MCF 10A (cell line): ENCODE measurements around the gene FRMPD1. TPM values are rescaled to one million over a fixed set of nuclear protein-coding genes. Genes with fewer than 3 reads are reported as not detected.
A peak's percentile ranks its signal among the peaks of the same experiment; 100 is the strongest.

Experiments used
- BruUV-seq: library from RNA; stranded (reverse); fragments of 400-500 nt; replicated peaks from 2 replicates; lab custom pipeline; 2021; lab: Mats Ljungman, UMichigan
- CTCF ChIA-PET: fragments of 300-600 bp; sonication (Branson Sonifier 250); formaldehyde crosslinking; extraction: SDS; loops from one replicate; lab custom pipeline; 2021; ENCODE audit warnings: antibody characterized with exemption, inconsistent platforms; lab: Yijun Ruan, JAX
- POLR2A ChIA-PET: fragments of 300-600, 350-650 bp; sonication (Branson Sonifier 250); formaldehyde crosslinking; extraction: SDS; loops from one replicate; lab custom pipeline; 2020; ENCODE audit warnings: antibody characterized with exemption, inconsistent platforms; lab: Yijun Ruan, JAX
- DNase-seq: peaks from one replicate; pipeline ENCODE4 v3.0.0-alpha.2; 2018; ENCODE audit not compliant: unreplicated experiment
- H3K27ac Mint-ChIP-seq: one replicate; pipeline ENCODE4 v1.8.0; 2022; ENCODE audit warnings: mild to moderate bottlenecking, low read depth, mixed read lengths; ENCODE audit not compliant: unreplicated experiment
- H3K27me3 Mint-ChIP-seq: one replicate; pipeline ENCODE4 v1.8.0; 2022; ENCODE audit warnings: mixed read lengths; ENCODE audit not compliant: insufficient read depth, unreplicated experiment
- H3K36me3 Mint-ChIP-seq: one replicate; pipeline ENCODE4 v1.8.0; 2022; ENCODE audit warnings: mild to moderate bottlenecking, moderate library complexity, mixed read lengths; ENCODE audit not compliant: insufficient read depth, unreplicated experiment
- H3K4me1 Mint-ChIP-seq: one replicate; pipeline ENCODE4 v1.8.0; 2022; ENCODE audit warnings: mixed read lengths; ENCODE audit not compliant: insufficient read depth, unreplicated experiment
- H3K4me3 Mint-ChIP-seq: one replicate; pipeline ENCODE4 v1.8.0; 2022; ENCODE audit warnings: mild to moderate bottlenecking, moderate library complexity, mixed read lengths; ENCODE audit not compliant: unreplicated experiment
- H3K9me3 Mint-ChIP-seq: one replicate; pipeline ENCODE4 v1.8.0; 2022; ENCODE audit warnings: mixed read lengths; ENCODE audit not compliant: unreplicated experiment
- intact Hi-C: fragments of 100-400 bp; cut with micrococcal nuclease; formaldehyde crosslinking; loops from 2 replicates; pipeline ENCODE4 v1.14.1; 2022
- total RNA-seq: library from RNA; stranded (reverse); gene quantifications from 2 replicates; pipeline ENCODE4 v1.2.3, GENCODE V29; 2022
- TF ChIP-seq, protein P1 (sequence below): fragments of 200-600 bp; IDR thresholded peaks from one replicate; pipeline ENCODE4 v1.8.0; 2022; ENCODE audit warnings: antibody characterized with exemption, mild to moderate bottlenecking; ENCODE audit not compliant: unreplicated experiment

Gene FRMPD1
- total RNA-seq, 1 experiment from 2014 or later = not detected

DNA sequence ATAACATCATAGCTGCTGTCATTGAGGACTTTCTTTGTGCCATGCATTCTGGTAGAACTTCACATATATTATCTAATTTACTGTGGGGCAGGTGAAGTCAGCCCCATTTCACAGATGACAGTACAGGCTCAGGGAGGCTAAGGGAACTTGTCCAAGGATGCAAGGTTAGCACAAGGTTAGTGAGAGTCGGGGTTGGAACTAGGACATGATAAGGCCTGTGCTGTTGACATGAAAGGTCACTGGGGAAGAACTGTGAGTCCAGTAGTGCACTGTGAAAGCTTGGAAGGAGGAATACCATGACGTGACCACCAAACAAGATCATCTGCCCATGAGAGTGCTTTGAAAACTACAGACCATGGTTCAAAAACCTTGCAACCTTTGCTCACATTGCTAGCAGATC lies 26.7 kb downstream of the FRMPD1 start:
- Mint-ChIP-seq H3K4me1 (no peaks in the 10 kb centered on the region), H3K27ac (no peak overlapping the region), H3K9me3 (no peaks in the 10 kb centered on the region), H3K4me3 (no peak overlapping the region), H3K36me3 (no peaks in the 10 kb centered on the region), H3K27me3 (peaks cover 69% of the 10 kb centered on the region)
- CTCF ChIA-PET = interaction anchor here (0.7 kb wide), 1 partner anchor 24 kb away, joined by 3 read pairs; no protein-coding TSS in a partner anchor
- no TSS peak for BruUV-seq
- intact Hi-C loops = no loop called here
- DNase-seq = no peak
- TF ChIP-seq, protein P1, sequence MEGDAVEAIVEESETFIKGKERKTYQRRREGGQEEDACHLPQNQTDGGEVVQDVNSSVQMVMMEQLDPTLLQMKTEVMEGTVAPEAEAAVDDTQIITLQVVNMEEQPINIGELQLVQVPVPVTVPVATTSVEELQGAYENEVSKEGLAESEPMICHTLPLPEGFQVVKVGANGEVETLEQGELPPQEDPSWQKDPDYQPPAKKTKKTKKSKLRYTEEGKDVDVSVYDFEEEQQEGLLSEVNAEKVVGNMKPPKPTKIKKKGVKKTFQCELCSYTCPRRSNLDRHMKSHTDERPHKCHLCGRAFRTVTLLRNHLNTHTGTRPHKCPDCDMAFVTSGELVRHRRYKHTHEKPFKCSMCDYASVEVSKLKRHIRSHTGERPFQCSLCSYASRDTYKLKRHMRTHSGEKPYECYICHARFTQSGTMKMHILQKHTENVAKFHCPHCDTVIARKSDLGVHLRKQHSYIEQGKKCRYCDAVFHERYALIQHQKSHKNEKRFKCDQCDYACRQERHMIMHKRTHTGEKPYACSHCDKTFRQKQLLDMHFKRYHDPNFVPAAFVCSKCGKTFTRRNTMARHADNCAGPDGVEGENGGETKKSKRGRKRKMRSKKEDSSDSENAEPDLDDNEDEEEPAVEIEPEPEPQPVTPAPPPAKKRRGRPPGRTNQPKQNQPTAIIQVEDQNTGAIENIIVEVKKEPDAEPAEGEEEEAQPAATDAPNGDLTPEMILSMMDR = no peak
- POLR2A ChIA-PET = no interaction called here

- H3K9me3 Mint-ChIP-seq = no peaks in the 10 kb centered on the region
These were observed 28.1 kb downstream of the FRMPD1 start for GRCh38 chr9:37678789-37679273.

DNA sequence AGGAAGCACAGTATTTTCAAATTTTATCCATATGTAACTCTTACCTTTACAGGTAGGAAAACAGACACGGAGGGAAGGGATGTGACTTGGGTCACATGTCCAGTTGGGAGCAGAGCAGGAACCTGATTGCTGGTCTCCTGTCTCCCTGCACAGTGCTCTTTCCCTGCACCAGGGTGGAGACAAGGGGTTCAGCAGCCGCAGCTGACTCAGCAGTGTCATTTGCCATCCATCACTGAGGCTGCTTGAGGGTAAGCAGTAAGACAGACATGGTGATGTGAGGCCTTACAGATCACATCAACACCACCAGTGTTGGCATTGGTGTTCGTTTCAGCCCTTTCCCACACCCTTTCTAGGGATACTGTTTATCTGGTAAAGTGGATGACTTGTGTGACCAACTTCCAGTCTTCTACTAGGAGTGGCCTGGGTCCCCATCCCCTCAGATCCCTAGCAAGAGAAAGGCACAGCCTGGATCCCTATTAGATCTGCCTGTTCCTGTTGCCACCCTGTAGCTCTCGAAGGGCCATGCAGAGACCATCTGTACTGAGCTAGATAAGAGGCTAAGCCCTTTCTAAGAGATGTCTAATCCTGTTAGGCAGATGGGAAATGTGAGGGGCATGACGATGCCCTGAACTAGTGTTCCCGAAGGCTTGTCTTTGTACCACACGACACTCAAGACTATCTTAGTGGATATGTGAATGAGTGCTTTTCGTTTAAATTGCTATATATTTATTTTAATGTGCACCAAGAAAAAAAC lies 29.1 kb downstream of the FRMPD1 start:
- no peaks in the 10 kb centered on the region for H3K4me1 Mint-ChIP-seq
- H3K4me3 Mint-ChIP-seq = no peak overlapping the region
- TF ChIP-seq, protein P1 = no peak
- ChIA-PET CTCF (no interaction called here), POLR2A (no interaction called here)
- no peaks in the 10 kb centered on the region for H3K36me3 Mint-ChIP-seq
- BruUV-seq = no TSS peak
- DNase-seq = no peak
- no peak overlapping the region for H3K27ac Mint-ChIP-seq
- H3K27me3 Mint-ChIP-seq = peaks cover 81% of the 10 kb centered on the region
- no peaks in the 10 kb centered on the region for H3K9me3 Mint-ChIP-seq
- intact Hi-C loops = no loop called here

More at GRCh38 chr9:37678789-37679273, 28.1 kb downstream of the FRMPD1 start:
- CTCF ChIA-PET = no interaction called here
- Mint-ChIP-seq H3K36me3 (no peaks in the 10 kb centered on the region), H3K27ac (no peak overlapping the region), H3K27me3 (peaks cover 78% of the 10 kb centered on the region), H3K4me1 (no peaks in the 10 kb centered on the region), H3K4me3 (no peak overlapping the region)
- POLR2A ChIA-PET = no interaction called here
- intact Hi-C loops = no loop called here
- TF ChIP-seq, protein P1 = no peak
- BruUV-seq = no TSS peak
- DNase-seq = peak; percentile 17

DNA sequence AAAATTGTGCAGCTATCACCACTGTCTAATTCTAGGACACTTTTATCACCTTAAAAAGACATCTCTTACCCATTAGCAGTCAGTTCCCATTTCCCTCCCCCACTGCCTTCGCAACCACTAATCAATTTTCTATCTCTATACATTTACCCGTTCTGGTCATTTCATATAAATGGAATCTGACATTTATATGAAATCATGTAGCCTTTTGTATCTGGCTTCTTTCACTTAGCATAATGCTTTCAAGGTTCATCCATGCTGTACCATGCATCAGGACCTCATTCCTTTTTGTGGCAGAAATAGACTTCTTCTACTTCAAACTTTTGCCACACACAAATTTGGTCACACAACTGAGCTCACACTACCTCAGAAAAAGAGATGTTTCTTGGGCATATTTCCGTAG lies 32.2 kb downstream of the FRMPD1 start:
- Mint-ChIP-seq H3K9me3 (no peaks in the 10 kb centered on the region), H3K36me3 (no peaks in the 10 kb centered on the region), H3K4me3 (no peak overlapping the region), H3K27ac (no peak overlapping the region), H3K4me1 (no peaks in the 10 kb centered on the region), H3K27me3 (peaks cover 79% of the 10 kb centered on the region)
- intact Hi-C loops = no loop called here
- POLR2A ChIA-PET = no interaction called here
- TF ChIP-seq, protein P1 = no peak
- CTCF ChIA-PET = no interaction called here
- no peak for DNase-seq
- no TSS peak for BruUV-seq
